Osteoblast (primary cell): ENCODE measurements around the gene C1orf87. TPM values are rescaled to one million over a fixed set of nuclear protein-coding genes. Genes with fewer than 3 reads are reported as not detected.

Experiments used
- DNase-seq: peaks from one replicate; pipeline ENCODE4 v3.0.0; 2011; ENCODE audit warnings: low spot score, mixed read lengths; ENCODE audit not compliant: insufficient read length; ENCODE audit errors: missing footprints
- H2AFZ ChIP-seq: 2 replicates; pipeline ENCODE4 v1.6.0; 2011; ENCODE audit warnings: mild to moderate bottlenecking, low read length
- H3K27ac ChIP-seq: 2 replicates; pipeline ENCODE4 v1.5.1; 2011; ENCODE audit warnings: mild to moderate bottlenecking, low read depth, low read length, moderate library complexity
- H3K27me3 ChIP-seq: 2 replicates; pipeline ENCODE4 v1.6.0; 2012; ENCODE audit warnings: mild to moderate bottlenecking, control low read depth, inconsistent platforms, low read length, moderate library complexity; ENCODE audit not compliant: insufficient read depth
- H3K36me3 ChIP-seq: 2 replicates; pipeline ENCODE4 v1.5.1; 2011; ENCODE audit warnings: mild to moderate bottlenecking, low read length, control low read depth, moderate library complexity; ENCODE audit not compliant: insufficient read depth
- H3K4me1 ChIP-seq: 2 replicates; pipeline ENCODE4 v1.5.1; 2011; ENCODE audit warnings: mild to moderate bottlenecking, low read length, control low read depth, moderate library complexity; ENCODE audit not compliant: insufficient read depth
- H3K4me2 ChIP-seq: 2 replicates; pipeline ENCODE4 v1.6.0; 2011; ENCODE audit warnings: mild to moderate bottlenecking, low read length; ENCODE audit not compliant: insufficient read depth
- H3K4me3 ChIP-seq: fragments of 200-600 bp; sonication (generic); 3 replicates; pipeline ENCODE4 v1.5.1; 2012; ENCODE audit warnings: mild to moderate bottlenecking, low read length, inconsistent platforms; ENCODE audit not compliant: insufficient read depth
- H3K79me2 ChIP-seq: 2 replicates; pipeline ENCODE4 v1.6.0; 2012; ENCODE audit warnings: mild to moderate bottlenecking, low read length, control low read depth, inconsistent platforms; ENCODE audit not compliant: insufficient read depth
- H3K9me3 ChIP-seq: 2 replicates; pipeline ENCODE4 v1.5.1; 2011; ENCODE audit warnings: low read depth, low read length, control low read depth
- H4K20me1 ChIP-seq: 2 replicates; pipeline ENCODE4 v1.6.0; 2012; ENCODE audit warnings: mild to moderate bottlenecking, low read length, control low read depth; ENCODE audit not compliant: insufficient read depth
- total RNA-seq: library from RNA; depleted of rRNA; stranded (reverse); fragments of >200 nt; gene quantifications from 2 replicates; pipeline ENCODE4 v1.2.3, GENCODE V29; 2012
- TF ChIP-seq, protein P1 (sequence below): IDR thresholded peaks from 2 replicates; pipeline ENCODE4 v1.5.1; 2011; ENCODE audit warnings: mild to moderate bottlenecking, low read depth, low read length, moderate library complexity; ENCODE audit errors: extremely low read depth

The C1orf87 gene
- total RNA-seq, 1 donor = not detected

DNA sequence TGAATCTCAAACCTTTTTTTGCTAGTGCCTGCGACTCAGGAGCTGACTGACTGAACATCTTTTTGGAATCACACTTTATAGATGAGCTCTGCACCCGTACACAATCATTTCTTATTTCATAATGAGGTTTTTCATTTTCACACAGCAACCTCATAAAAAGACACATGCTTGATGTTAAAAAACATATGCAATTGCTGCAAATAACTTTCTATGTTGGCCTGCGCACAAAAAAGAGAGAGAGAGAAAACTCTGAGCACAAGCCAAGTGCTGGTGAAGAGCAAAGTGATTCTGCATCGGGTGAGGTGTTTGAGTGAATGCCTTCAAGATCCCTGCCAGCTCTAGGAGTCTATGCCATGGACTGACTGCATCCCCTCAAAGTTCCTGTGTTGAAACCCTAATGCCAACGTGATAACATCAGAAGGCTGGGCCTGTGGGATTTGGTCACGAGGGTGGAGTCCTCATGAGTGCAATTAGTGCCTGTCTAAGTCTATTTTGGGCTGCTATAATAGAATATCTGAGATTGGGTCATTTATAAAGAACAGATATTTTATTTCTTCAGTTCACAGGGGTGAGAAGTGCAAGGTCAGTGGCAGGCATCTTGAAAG is 36.6 kb downstream of the C1orf87 start:
- H3K4me3 ChIP-seq = no peak overlapping the region
- TF ChIP-seq, protein P1, sequence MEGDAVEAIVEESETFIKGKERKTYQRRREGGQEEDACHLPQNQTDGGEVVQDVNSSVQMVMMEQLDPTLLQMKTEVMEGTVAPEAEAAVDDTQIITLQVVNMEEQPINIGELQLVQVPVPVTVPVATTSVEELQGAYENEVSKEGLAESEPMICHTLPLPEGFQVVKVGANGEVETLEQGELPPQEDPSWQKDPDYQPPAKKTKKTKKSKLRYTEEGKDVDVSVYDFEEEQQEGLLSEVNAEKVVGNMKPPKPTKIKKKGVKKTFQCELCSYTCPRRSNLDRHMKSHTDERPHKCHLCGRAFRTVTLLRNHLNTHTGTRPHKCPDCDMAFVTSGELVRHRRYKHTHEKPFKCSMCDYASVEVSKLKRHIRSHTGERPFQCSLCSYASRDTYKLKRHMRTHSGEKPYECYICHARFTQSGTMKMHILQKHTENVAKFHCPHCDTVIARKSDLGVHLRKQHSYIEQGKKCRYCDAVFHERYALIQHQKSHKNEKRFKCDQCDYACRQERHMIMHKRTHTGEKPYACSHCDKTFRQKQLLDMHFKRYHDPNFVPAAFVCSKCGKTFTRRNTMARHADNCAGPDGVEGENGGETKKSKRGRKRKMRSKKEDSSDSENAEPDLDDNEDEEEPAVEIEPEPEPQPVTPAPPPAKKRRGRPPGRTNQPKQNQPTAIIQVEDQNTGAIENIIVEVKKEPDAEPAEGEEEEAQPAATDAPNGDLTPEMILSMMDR = no peak
- H3K4me2 ChIP-seq = no peak overlapping the region
- no peaks in the 10 kb centered on the region for H3K27me3 ChIP-seq
- no peak overlapping the region for H2AFZ ChIP-seq
- H3K36me3 ChIP-seq = no peaks in the 10 kb centered on the region
- DNase-seq = no peak
- no peaks in the 10 kb centered on the region for H4K20me1 ChIP-seq
- H3K27ac ChIP-seq = no peak overlapping the region
- no peaks in the 10 kb centered on the region for H3K4me1 ChIP-seq
- no peaks in the 10 kb centered on the region for H3K9me3 ChIP-seq
- no peaks in the 10 kb centered on the region for H3K79me2 ChIP-seq

DNA sequence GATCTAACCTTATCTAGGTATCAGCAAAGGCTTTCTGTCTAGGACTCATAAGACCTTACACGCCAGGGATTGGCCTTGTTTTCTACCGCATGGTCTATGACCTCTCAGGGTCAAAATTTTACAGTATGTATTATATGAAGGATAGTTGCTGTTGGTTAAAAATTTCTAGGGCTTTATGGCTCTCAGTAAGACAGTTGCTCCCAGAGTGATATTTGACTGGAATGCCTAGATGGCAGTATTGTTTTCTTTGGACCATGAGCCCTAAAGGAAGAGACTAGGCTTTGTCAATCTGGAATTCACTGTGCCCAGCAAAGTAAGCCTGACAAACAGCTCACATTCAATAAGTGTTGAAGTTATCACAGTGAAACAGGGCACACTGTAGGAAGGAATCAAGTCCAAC is 37.6 kb downstream of the C1orf87 start:
- Histone ChIP-seq H3K9me3 (no peaks in the 10 kb centered on the region), H3K27ac (no peak overlapping the region), H3K27me3 (no peaks in the 10 kb centered on the region), H2AFZ (no peak overlapping the region), H3K4me1 (no peaks in the 10 kb centered on the region), H3K79me2 (no peaks in the 10 kb centered on the region), H3K4me3 (no peak overlapping the region), H4K20me1 (no peaks in the 10 kb centered on the region), H3K4me2 (no peak overlapping the region), H3K36me3 (no peaks in the 10 kb centered on the region)
- DNase-seq = no peak
- TF ChIP-seq, protein P1 = no peak

DNA sequence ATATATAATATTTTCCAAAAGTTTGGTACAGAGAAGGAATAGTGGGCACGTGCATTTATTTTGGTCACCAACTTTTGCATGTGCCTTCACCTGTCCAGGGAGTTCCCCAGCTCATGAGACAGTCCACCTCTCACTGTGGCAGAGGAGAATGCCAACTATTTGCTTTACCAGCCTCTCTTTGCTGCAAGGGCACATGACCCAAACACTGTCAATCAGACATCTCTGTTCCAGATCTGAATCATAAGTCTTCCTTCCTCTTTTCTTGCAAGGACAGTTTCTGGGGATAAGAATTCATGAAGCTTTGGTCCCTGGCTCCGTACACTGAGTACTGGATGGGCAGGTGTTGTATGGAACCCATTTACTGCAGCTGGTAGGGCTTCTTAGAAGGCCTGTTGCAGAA is 38.6 kb downstream of the C1orf87 start:
- H3K9me3 ChIP-seq = no peaks in the 10 kb centered on the region
- no peak overlapping the region for H3K4me3 ChIP-seq
- H3K4me2 ChIP-seq = no peak overlapping the region
- no peaks in the 10 kb centered on the region for H4K20me1 ChIP-seq
- TF ChIP-seq, protein P1 = no peak
- H3K36me3 ChIP-seq = no peaks in the 10 kb centered on the region
- H2AFZ ChIP-seq = no peak overlapping the region
- H3K27ac ChIP-seq = no peak overlapping the region
- no peaks in the 10 kb centered on the region for H3K4me1 ChIP-seq
- H3K27me3 ChIP-seq = no peaks in the 10 kb centered on the region
- no peak for DNase-seq
- no peaks in the 10 kb centered on the region for H3K79me2 ChIP-seq

DNA sequence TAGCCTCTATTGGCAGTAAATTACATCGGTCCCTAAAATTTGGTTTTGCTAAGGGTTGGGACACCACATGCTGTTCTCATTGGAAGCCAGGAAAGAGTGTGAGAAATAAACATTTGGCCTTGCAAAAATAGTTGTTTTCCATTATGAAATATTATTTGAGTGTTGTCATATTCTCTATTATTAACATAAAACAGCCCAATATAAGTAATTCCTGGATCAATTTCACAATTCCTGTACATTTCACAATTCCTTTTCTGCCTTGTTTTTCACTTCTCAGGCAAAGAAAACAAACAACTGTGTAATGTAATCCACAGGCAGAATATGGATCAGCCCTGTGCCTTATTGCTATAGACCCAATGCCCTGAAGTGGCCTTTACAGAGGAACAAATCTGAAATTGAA is 40.5 kb downstream of the C1orf87 start:
- Histone ChIP-seq H3K4me3 (no peak overlapping the region), H3K4me2 (no peak overlapping the region), H3K27me3 (no peaks in the 10 kb centered on the region), H3K36me3 (no peaks in the 10 kb centered on the region), H3K9me3 (no peaks in the 10 kb centered on the region), H3K27ac (no peak overlapping the region), H4K20me1 (no peaks in the 10 kb centered on the region), H2AFZ (no peak overlapping the region), H3K79me2 (no peaks in the 10 kb centered on the region), H3K4me1 (no peaks in the 10 kb centered on the region)
- TF ChIP-seq, protein P1 = no peak
- DNase-seq = no peak
